Measurements from ENCODE around the gene RANBP10. TPM values are rescaled to one million over a fixed set of nuclear protein-coding genes. Genes with fewer than 3 reads are reported as not detected.
"Not testable (repeated sequence)": the region's sequence is repeated elsewhere in the genome, so short reads cannot be mapped to it uniquely, and the experiment has no call there.

RANBP10 gene
- total RNA-seq, 3 donors from 2014 or later = 7.7 to 13.2 (median 13.1) TPM

GRCh38 chr16:67761924-67762323 lies 44.4 kb downstream of the RANBP10 start:
- no peak for DNase-seq (ENCODE audit: low spot score in 2 of 2)
- Histone ChIP-seq H3K27ac (no peak overlapping the region), H3K9me3 (no peaks in the 10 kb centered on the region), H3K27me3 (no peaks in the 10 kb centered on the region), H3K4me3 (no peak overlapping the region), H3K36me3 (no peaks in the 10 kb centered on the region), H3K4me1 (no peaks in the 10 kb centered on the region)
- intact Hi-C loops (cut with DNase I; ENCODE audit: low total_unique reads) = no loop called here
- no peak for TF ChIP-seq CTCF (IDR thresholded peaks at IDR 0.05)
- no peak for TF ChIP-seq POLR2AphosphoS5 (IDR thresholded peaks at IDR 0.05)
- TF ChIP-seq POLR2A (IDR thresholded peaks at IDR 0.05) = no peak

GRCh38 chr16:67760956-67761230 lies 45.5 kb downstream of the RANBP10 start:
- Histone ChIP-seq H3K4me1 (no peaks in the 10 kb centered on the region), H3K4me3 (no peak overlapping the region), H3K36me3 (no peaks in the 10 kb centered on the region), H3K27me3 (no peaks in the 10 kb centered on the region), H3K9me3 (no peaks in the 10 kb centered on the region), H3K27ac (no peak overlapping the region)
- TF ChIP-seq CTCF (IDR thresholded peaks at IDR 0.05) (no peak), POLR2A (IDR thresholded peaks at IDR 0.05) (no peak), POLR2AphosphoS5 (IDR thresholded peaks at IDR 0.05) (no peak)
- no peak for DNase-seq (ENCODE audit: low spot score in 2 of 2)
- intact Hi-C loops (cut with DNase I; ENCODE audit: low total_unique reads) = no loop called here

GRCh38 chr16:67760206-67760955 lies 46.0 kb downstream of the RANBP10 start:
- Histone ChIP-seq H3K4me3 (no peak overlapping the region), H3K27me3 (no peaks in the 10 kb centered on the region), H3K4me1 (no peaks in the 10 kb centered on the region), H3K36me3 (no peaks in the 10 kb centered on the region), H3K9me3 (no peaks in the 10 kb centered on the region), H3K27ac (no peak overlapping the region)
- no peak for DNase-seq (ENCODE audit: low spot score in 2 of 2)
- intact Hi-C loops (cut with DNase I; ENCODE audit: low total_unique reads) = no loop called here
- TF ChIP-seq CTCF (IDR thresholded peaks at IDR 0.05) (no peak), POLR2A (IDR thresholded peaks at IDR 0.05) (no peak), POLR2AphosphoS5 (IDR thresholded peaks at IDR 0.05) (no peak)

DNA sequence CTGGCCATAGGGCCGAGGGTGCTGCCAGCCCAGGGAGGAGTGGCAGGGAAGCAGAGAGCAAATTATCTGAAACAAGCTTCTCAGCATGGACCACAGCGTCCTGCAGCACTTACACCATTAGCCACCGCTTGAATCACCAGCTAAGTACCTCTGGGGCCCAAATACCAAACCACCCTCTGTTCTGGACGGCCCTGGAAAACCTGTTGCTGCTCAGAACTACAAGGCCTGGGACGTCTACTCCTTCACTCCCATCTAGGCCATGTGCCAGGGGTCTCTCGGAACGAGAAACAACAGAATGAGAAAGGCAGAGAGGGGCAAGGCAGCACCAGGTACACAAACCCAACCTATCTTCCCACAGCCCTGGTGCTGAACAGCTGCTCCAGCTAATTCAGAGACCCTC lies 47.4 kb downstream of the RANBP10 start:
- no peak for DNase-seq (ENCODE audit: low spot score in 2 of 2)
- Histone ChIP-seq H3K4me1 (no peaks in the 10 kb centered on the region), H3K9me3 (no peaks in the 10 kb centered on the region), H3K27ac (no peak overlapping the region), H3K4me3 (no peak overlapping the region), H3K36me3 (no peaks in the 10 kb centered on the region), H3K27me3 (no peaks in the 10 kb centered on the region)
- intact Hi-C loops (cut with DNase I; ENCODE audit: low total_unique reads) = no loop called here
- no peak for TF ChIP-seq POLR2A (IDR thresholded peaks at IDR 0.05)

GRCh38 chr16:67758006-67758405 lies 48.4 kb downstream of the RANBP10 start:
- no peak for TF ChIP-seq CTCF (IDR thresholded peaks at IDR 0.05)
- no peak for TF ChIP-seq POLR2A (IDR thresholded peaks at IDR 0.05)
- no peak for TF ChIP-seq POLR2AphosphoS5 (IDR thresholded peaks at IDR 0.05)
- intact Hi-C loops (cut with DNase I; ENCODE audit: low total_unique reads) = no loop called here
- no peaks in the 10 kb centered on the region for H3K36me3 ChIP-seq

DNA sequence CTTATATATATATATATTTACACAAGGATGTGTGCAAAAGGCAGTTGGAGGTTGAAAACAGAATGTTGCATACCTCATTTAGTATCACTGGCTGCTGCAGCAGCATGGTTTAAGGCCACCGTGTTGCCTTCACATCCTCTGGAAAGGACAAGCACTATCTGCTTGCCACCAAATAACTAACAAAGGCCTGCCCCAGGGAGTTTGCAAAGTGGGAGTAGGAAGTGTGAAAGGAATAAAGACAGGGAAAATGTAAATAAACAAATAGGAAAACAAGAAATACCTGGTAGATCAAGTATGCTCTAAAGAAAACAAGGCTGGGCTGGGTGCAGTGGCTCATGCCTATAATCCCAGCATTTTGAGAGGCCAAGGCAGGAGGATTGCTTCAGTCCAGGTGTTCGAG lies 53.7 kb downstream of the RANBP10 start:
- Histone ChIP-seq H3K9me3 (no peaks in the 10 kb centered on the region), H3K4me3 (no peak overlapping the region), H3K27me3 (no peaks in the 10 kb centered on the region), H3K27ac (no peak overlapping the region), H3K36me3 (no peaks in the 10 kb centered on the region), H3K4me1 (no peaks in the 10 kb centered on the region)
- TF ChIP-seq POLR2AphosphoS5 (IDR thresholded peaks at IDR 0.05) = no peak
- TF ChIP-seq CTCF (IDR thresholded peaks at IDR 0.05) = no peak
- no peak for TF ChIP-seq POLR2A (IDR thresholded peaks at IDR 0.05)
- intact Hi-C loops (cut with DNase I; ENCODE audit: low total_unique reads) = no loop called here
- DNase-seq (ENCODE audit: low spot score in 2 of 2) = no peak

More at GRCh38 chr16:67758006-67758405, 48.4 kb downstream of the RANBP10 start:
- DNase-seq (ENCODE audit: low spot score in 2 of 2) = no peak
- Histone ChIP-seq H3K9me3 (no peaks in the 10 kb centered on the region), H3K4me1 (no peaks in the 10 kb centered on the region), H3K4me3 (no peak overlapping the region), H3K27me3 (no peaks in the 10 kb centered on the region), H3K27ac (no peak overlapping the region)

- H3K36me3 ChIP-seq; intact Hi-C loops (cut with DNase I; ENCODE audit: low total_unique reads); H3K27ac ChIP-seq; DNase-seq (ENCODE audit: low spot score in 2 of 2); H3K4me1 ChIP-seq; H3K4me3 ChIP-seq; H3K9me3 ChIP-seq; H3K27me3 ChIP-seq: not testable (repeated sequence)
Measured at GRCh38 chr16:67751331-67751730, 55.0 kb downstream of the RANBP10 start.

Measured in breast epithelium (tissue), 4 donors.